HepG2 (cell line): ENCODE data around the gene B4GALT2. TPM values are rescaled to one million over a fixed set of nuclear protein-coding genes. Genes with fewer than 3 reads are reported as not detected.
A peak's percentile ranks its signal among the peaks of the same experiment; 100 is the strongest.

Experiments used
- ATF1 ChIP-seq: IDR thresholded peaks from 2 replicates; pipeline ENCODE4 v1.6.1; 2016; ENCODE audit warnings: mild to moderate bottlenecking, control low read depth
- BHLHE40 ChIP-seq: IDR thresholded peaks from 2 replicates; pipeline ENCODE4 v1.6.1; 2011; ENCODE audit warnings: low read length, improper control_type of control experiment
- EP300 ChIP-seq, 3 experiments: sonication (generic) in 1 of 3; formaldehyde crosslinking in 1 of 3; IDR thresholded peaks; 2 replicates each; pipeline versions ENCODE4 v1.5.1 to v1.6.1; 2011 to 2020; ENCODE audit warnings: low read depth in 2 of 3, low read length in 2 of 3, borderline replicate concordance in 1 of 3, improper control_type of control experiment in 1 of 3, mild to moderate bottlenecking in 1 of 3, missing genetic modification reagents in 1 of 3, moderate library complexity in 1 of 3
- FOXK2 ChIP-seq: fragments of 450-650 bp; IDR thresholded peaks from 2 replicates; pipeline ENCODE4 v1.6.1; 2016
- GZF1 ChIP-seq: sonication (generic); formaldehyde crosslinking; IDR thresholded peaks from 2 replicates; pipeline ENCODE4 v1.5.1; 2020; ENCODE audit warnings: mild to moderate bottlenecking, missing genetic modification reagents
- HMGA1 ChIP-seq: sonication (generic); formaldehyde crosslinking; conservative IDR thresholded peaks from 2 replicates; pipeline ENCODE4 v1.4.0; 2020; ENCODE audit warnings: missing genetic modification reagents
- MXI1 ChIP-seq: IDR thresholded peaks from 3 replicates; pipeline ENCODE4 v1.6.1; 2012; ENCODE audit warnings: low read depth, low read length, inconsistent platforms, borderline replicate concordance
- REST ChIP-seq, 2 experiments: IDR thresholded peaks; 2 replicates each; pipeline ENCODE4 v1.6.1; 2011 to 2012; ENCODE audit warnings: low read length in 2 of 2, borderline replicate concordance in 1 of 2, low read depth in 1 of 2, mild to moderate bottlenecking in 1 of 2, moderate library complexity in 1 of 2
- ZBTB33 ChIP-seq: sonication (generic); formaldehyde crosslinking; IDR thresholded peaks from 2 replicates; pipeline ENCODE4 v1.4.0; 2020; ENCODE audit warnings: missing genetic modification reagents
- ZBTB7B ChIP-seq: sonication (generic); formaldehyde crosslinking; IDR thresholded peaks from 2 replicates; pipeline ENCODE4 v1.4.0; 2020; ENCODE audit warnings: missing genetic modification reagents
- ZNF160 ChIP-seq: sonication (generic); formaldehyde crosslinking; IDR thresholded peaks from 2 replicates; pipeline ENCODE4 v1.8.0; 2022; ENCODE audit warnings: mild to moderate bottlenecking, inconsistent platforms, missing genetic modification reagents
- ZNF280D ChIP-seq: sonication (generic); formaldehyde crosslinking; IDR thresholded peaks from 2 replicates; pipeline ENCODE4 v1.5.1; 2020; ENCODE audit warnings: mild to moderate bottlenecking, missing genetic modification reagents
- ZNF34 ChIP-seq: sonication (generic); formaldehyde crosslinking; IDR thresholded peaks from 2 replicates; pipeline ENCODE4 v1.4.0; 2020; ENCODE audit warnings: mild to moderate bottlenecking, missing genetic modification reagents, borderline replicate concordance
- ZNF780A ChIP-seq: sonication (generic); formaldehyde crosslinking; IDR thresholded peaks from 2 replicates; pipeline ENCODE4 v1.8.0; 2022; ENCODE audit warnings: mild to moderate bottlenecking, missing genetic modification reagents, moderate library complexity
- polyA plus RNA-seq, 8 experiments: library from polyadenylated mRNA; depleted of rRNA in 3 of 8; stranded (reverse) in 7 of 8; unstranded in 1 of 8; fragments of >200 nt; fragmentation: Illumina TruSeq in 4 of 8; extraction: Trizol in 4 of 8; gene quantifications; 2 replicates each; pipeline versions ENCODE4 v1.2.1 to v1.2.3, GENCODE V29; 2011 to 2016; ENCODE audit warnings: low read depth in 4 of 8, missing spikeins in 1 of 8, mixed read lengths in 1 of 8; ENCODE audit not compliant: insufficient read depth in 1 of 8
- total RNA-seq, 5 experiments: library from RNA; depleted of rRNA; stranded (reverse); fragments of >200 nt; fragmentation: Illumina TruSeq; extraction: Trizol; gene quantifications; 2 replicates each; pipeline ENCODE4 v1.2.3, GENCODE V29; 2016; ENCODE audit warnings: low read depth in 1 of 5
- TF ChIP-seq, protein P1 (sequence below): sonication (generic); formaldehyde crosslinking; IDR thresholded peaks from 2 replicates; pipeline ENCODE4 v1.5.0; 2020; ENCODE audit warnings: missing genetic modification reagents
- TF ChIP-seq, protein P2 (sequence below): sonication (generic); formaldehyde crosslinking; IDR thresholded peaks from 2 replicates; pipeline ENCODE4 v1.4.0; 2020; ENCODE audit warnings: low read depth, mild to moderate bottlenecking, missing genetic modification reagents

B4GALT2 gene
- total and polyA plus RNA-seq, 2 of the 13 experiments (the other 11 are each of a cell fraction or from before 2014, with no cell fraction given): 41.9 to 78.0 TPM

- peak; percentile 55; the same call in 1 of the 2 replicates for TF ChIP-seq GZF1 (CRISPR knock-in tag)
- no peak for TF ChIP-seq ZNF280D (CRISPR knock-in tag)
- TF ChIP-seq ZBTB33 (CRISPR knock-in tag): no peak
- TF ChIP-seq, protein P1, sequence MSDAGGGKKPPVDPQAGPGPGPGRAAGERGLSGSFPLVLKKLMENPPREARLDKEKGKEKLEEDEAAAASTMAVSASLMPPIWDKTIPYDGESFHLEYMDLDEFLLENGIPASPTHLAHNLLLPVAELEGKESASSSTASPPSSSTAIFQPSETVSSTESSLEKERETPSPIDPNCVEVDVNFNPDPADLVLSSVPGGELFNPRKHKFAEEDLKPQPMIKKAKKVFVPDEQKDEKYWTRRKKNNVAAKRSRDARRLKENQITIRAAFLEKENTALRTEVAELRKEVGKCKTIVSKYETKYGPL (CRISPR knock-in tag): no peak
- peak in 1 of 2 experiments; percentile 56; a peak in 2 of 4 replicates for TF ChIP-seq EP300 (IDR thresholded peaks at IDR 0.05; ENCODE audit: low read depth in 2 of 2, low read length in 2 of 2)
- TF ChIP-seq EP300 (CRISPR knock-in tag; IDR thresholded peaks at IDR 0.05; ENCODE audit: borderline replicate concordance): no peak
- no peak for TF ChIP-seq FOXK2
- TF ChIP-seq, protein P2, sequence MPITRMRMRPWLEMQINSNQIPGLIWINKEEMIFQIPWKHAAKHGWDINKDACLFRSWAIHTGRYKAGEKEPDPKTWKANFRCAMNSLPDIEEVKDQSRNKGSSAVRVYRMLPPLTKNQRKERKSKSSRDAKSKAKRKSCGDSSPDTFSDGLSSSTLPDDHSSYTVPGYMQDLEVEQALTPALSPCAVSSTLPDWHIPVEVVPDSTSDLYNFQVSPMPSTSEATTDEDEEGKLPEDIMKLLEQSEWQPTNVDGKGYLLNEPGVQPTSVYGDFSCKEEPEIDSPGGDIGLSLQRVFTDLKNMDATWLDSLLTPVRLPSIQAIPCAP: no peak
- peak; percentile 50; the same call in 1 of the 2 replicates for TF ChIP-seq ZNF34 (CRISPR knock-in tag)
- TF ChIP-seq ZBTB7B (CRISPR knock-in tag): no peak; the same call in 1 of the 2 replicates
- no peak for TF ChIP-seq ATF1
- TF ChIP-seq HMGA1 (CRISPR knock-in tag): no peak
- TF ChIP-seq REST (IDR thresholded peaks at IDR 0.05; ENCODE audit: borderline replicate concordance in 1 of 2, low read depth in 1 of 2, low read length in 2 of 2): no peak
- TF ChIP-seq ZNF780A (CRISPR knock-in tag): no peak
- peak; percentile 73; the same call in 2 of the 3 replicates for TF ChIP-seq MXI1
- 0 out of 2 replicates have a peak, but pooled peaks have one; percentile 23 for TF ChIP-seq BHLHE40
- 0 out of 2 replicates have a peak, but pooled peaks have one; percentile 20 for TF ChIP-seq ZNF160 (CRISPR knock-in tag)
These were observed 51.0 kb downstream of the B4GALT2 start (continued) for GRCh38 chr1:44029911-44030604.
